Measurements from ENCODE around the gene BDH1.
"Not testable (repeated sequence)": the region's sequence is repeated elsewhere in the genome, so short reads cannot be mapped to it uniquely, and the experiment has no call there.

The BDH1 gene

GRCh38 chr3:197520311-197521276 lies 35.2 kb downstream of the BDH1 start:
- no peak for DNase-seq (ENCODE audit: low spot score)

GRCh38 chr3:197519801-197520211 lies 36.0 kb downstream of the BDH1 start:
- no peak for DNase-seq (ENCODE audit: low spot score)

GRCh38 chr3:197518881-197519421 lies 36.8 kb downstream of the BDH1 start:
- DNase-seq (ENCODE audit: low spot score): no peak

GRCh38 chr3:197517922-197518683 lies 37.7 kb downstream of the BDH1 start:
- not testable (repeated sequence) for DNase-seq (ENCODE audit: low spot score)

- DNase-seq (ENCODE audit: low spot score): not testable (repeated sequence)
Observed at GRCh38 chr3:197516890-197517606, 38.7 kb downstream of the BDH1 start.

GRCh38 chr3:197516517-197516889 lies 39.3 kb downstream of the BDH1 start:
- no peak for DNase-seq (ENCODE audit: low spot score)

- DNase-seq (ENCODE audit: low spot score): no peak
Observed at GRCh38 chr3:197514786-197515355, 40.9 kb downstream of the BDH1 start.

- no peak for DNase-seq (ENCODE audit: low spot score)
Observed at GRCh38 chr3:197513953-197514785, 41.6 kb downstream of the BDH1 start.

- DNase-seq (ENCODE audit: low spot score): no peak
Observed at GRCh38 chr3:197512691-197513571, 42.8 kb downstream of the BDH1 start.

GRCh38 chr3:197511853-197512635 lies 43.7 kb downstream of the BDH1 start:
- no peak for DNase-seq (ENCODE audit: low spot score)

GRCh38 chr3:197511130-197511529 lies 44.6 kb downstream of the BDH1 start:
- DNase-seq (ENCODE audit: low spot score): no peak

GRCh38 chr3:197510642-197511018 lies 45.1 kb downstream of the BDH1 start:
- no peak for DNase-seq (ENCODE audit: low spot score)

GRCh38 chr3:197508924-197509775 lies 46.6 kb downstream of the BDH1 start:
- no peak for DNase-seq (ENCODE audit: low spot score)

- DNase-seq (ENCODE audit: low spot score): no peak
Observed at GRCh38 chr3:197508461-197508860, 47.3 kb downstream of the BDH1 start.

GRCh38 chr3:197508051-197508451 lies 47.7 kb downstream of the BDH1 start:
- no peak for DNase-seq (ENCODE audit: low spot score)

GRCh38 chr3:197507541-197507940 lies 48.2 kb downstream of the BDH1 start:
- DNase-seq (ENCODE audit: low spot score): no peak

GRCh38 chr3:197507081-197507480 lies 48.7 kb downstream of the BDH1 start:
- no peak for DNase-seq (ENCODE audit: low spot score)
